ENCODE measurements around the gene PKMYT1.

Gene PKMYT1

GRCh38 chr16:2968738-2969544 lies 11.3 kb downstream of the PKMYT1 start, which contains the start of gene PAQR4:
Gene PAQR4, plus strand, starts transcription at chr16:2969348. Its CDS starts 327 bp downstream, at chr16:2969675.
- no peaks in the 10 kb centered on the region for H3K27me3 ChIP-seq (ENCODE audit: low read depth, low read length)
- peak within 1 kb of the TSS; percentile 97 for H3K4me3 ChIP-seq (ENCODE audit: low read length)
- no peak within 1 kb of the TSS for H2AFZ ChIP-seq (ENCODE audit: low read depth, low read length)
- peak within 1 kb of the TSS; percentile 87 for H3K9ac ChIP-seq (ENCODE audit: low read length)
- H3K27ac ChIP-seq (ENCODE audit: low read length): peak within 1 kb of the TSS; percentile 91
- no peaks in the 10 kb centered on the region for H3K9me3 ChIP-seq (ENCODE audit: insufficient read depth, low read length)
- H3K4me1 ChIP-seq (ENCODE audit: low read length): peaks cover 26% of the 10 kb centered on the region
- TF ChIP-seq, protein P1, sequence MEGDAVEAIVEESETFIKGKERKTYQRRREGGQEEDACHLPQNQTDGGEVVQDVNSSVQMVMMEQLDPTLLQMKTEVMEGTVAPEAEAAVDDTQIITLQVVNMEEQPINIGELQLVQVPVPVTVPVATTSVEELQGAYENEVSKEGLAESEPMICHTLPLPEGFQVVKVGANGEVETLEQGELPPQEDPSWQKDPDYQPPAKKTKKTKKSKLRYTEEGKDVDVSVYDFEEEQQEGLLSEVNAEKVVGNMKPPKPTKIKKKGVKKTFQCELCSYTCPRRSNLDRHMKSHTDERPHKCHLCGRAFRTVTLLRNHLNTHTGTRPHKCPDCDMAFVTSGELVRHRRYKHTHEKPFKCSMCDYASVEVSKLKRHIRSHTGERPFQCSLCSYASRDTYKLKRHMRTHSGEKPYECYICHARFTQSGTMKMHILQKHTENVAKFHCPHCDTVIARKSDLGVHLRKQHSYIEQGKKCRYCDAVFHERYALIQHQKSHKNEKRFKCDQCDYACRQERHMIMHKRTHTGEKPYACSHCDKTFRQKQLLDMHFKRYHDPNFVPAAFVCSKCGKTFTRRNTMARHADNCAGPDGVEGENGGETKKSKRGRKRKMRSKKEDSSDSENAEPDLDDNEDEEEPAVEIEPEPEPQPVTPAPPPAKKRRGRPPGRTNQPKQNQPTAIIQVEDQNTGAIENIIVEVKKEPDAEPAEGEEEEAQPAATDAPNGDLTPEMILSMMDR (IDR thresholded peaks at IDR 0.05; ENCODE audit: low read depth, low read length): no peak
- no peak for TF ChIP-seq EZH2phosphoT487 (IDR thresholded peaks at IDR 0.05; ENCODE audit: low read depth)
- peak within 1 kb of the TSS; percentile 85 for H3K4me2 ChIP-seq (ENCODE audit: low read length)
- peaks cover 22% of the 10 kb centered on the region for H3K36me3 ChIP-seq (replicated peaks; ENCODE audit: low read depth, low read length)
- H4K20me1 ChIP-seq (ENCODE audit: insufficient read depth, low read length): peaks cover 36% of the 10 kb centered on the region
- peaks cover 42% of the 10 kb centered on the region for H3K79me2 ChIP-seq (ENCODE audit: low read length)

GRCh38 chr16:2968368-2968737 lies 11.9 kb downstream of the PKMYT1 start:
- Histone ChIP-seq H3K27me3 (ENCODE audit: low read depth, low read length) (no peaks in the 10 kb centered on the region), H3K79me2 (ENCODE audit: low read length) (peaks cover 42% of the 10 kb centered on the region), H3K36me3 (replicated peaks; ENCODE audit: low read depth, low read length) (peaks cover 22% of the 10 kb centered on the region), H3K4me1 (ENCODE audit: low read length) (peaks cover 26% of the 10 kb centered on the region), H3K9ac (ENCODE audit: low read length) (peak overlapping the region; percentile 84), H3K9me3 (ENCODE audit: insufficient read depth, low read length) (no peaks in the 10 kb centered on the region), H3K4me3 (ENCODE audit: low read length) (peak overlapping the region; percentile 97), H4K20me1 (ENCODE audit: insufficient read depth, low read length) (peaks cover 36% of the 10 kb centered on the region), H2AFZ (ENCODE audit: low read depth, low read length) (no peak overlapping the region), H3K4me2 (ENCODE audit: low read length) (peak overlapping the region; percentile 85), H3K27ac (ENCODE audit: low read length) (peak overlapping the region; percentile 91)
- TF ChIP-seq, protein P1 (IDR thresholded peaks at IDR 0.05; ENCODE audit: low read depth, low read length): no peak
- TF ChIP-seq EZH2phosphoT487 (IDR thresholded peaks at IDR 0.05; ENCODE audit: low read depth): no peak

GRCh38 chr16:2967721-2968161 lies 12.5 kb downstream of the PKMYT1 start:
- Histone ChIP-seq H3K27ac (ENCODE audit: low read length) (peak overlapping the region; percentile 91), H3K4me1 (ENCODE audit: low read length) (peaks cover 26% of the 10 kb centered on the region)

DNA sequence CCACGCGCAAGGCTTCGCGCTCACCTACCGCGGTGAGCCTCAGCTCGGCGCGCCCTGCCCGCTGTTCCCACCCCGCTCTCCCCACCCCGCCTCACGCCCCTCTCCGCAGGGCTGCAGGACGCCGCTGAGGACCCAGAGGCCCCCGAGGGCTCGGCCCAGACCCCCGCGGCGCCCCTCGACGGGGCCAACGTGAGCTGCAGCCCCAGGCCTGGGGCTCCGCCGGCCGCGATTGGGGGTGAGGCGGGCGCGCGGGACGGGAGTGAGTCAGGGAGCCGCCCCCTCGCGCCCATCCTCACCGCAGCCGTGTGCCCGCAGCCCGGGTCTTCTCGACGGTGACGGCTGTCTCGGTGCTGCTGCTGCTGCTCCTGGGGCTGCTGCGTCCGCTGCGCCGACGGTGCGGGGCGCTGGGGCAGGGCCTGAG lies 13.0 kb downstream of the PKMYT1 start:
- Histone ChIP-seq H3K27ac (ENCODE audit: low read length) (no peak overlapping the region), H3K4me2 (ENCODE audit: low read length) (no peak overlapping the region), H3K79me2 (ENCODE audit: low read length) (peaks cover 49% of the 10 kb centered on the region), H3K9ac (ENCODE audit: low read length) (no peak overlapping the region), H3K27me3 (ENCODE audit: low read depth, low read length) (no peaks in the 10 kb centered on the region), H3K36me3 (replicated peaks; ENCODE audit: low read depth, low read length) (peaks cover 13% of the 10 kb centered on the region), H3K4me3 (ENCODE audit: low read length) (no peak overlapping the region), H4K20me1 (ENCODE audit: insufficient read depth, low read length) (peaks cover 31% of the 10 kb centered on the region), H3K9me3 (ENCODE audit: insufficient read depth, low read length) (no peaks in the 10 kb centered on the region), H2AFZ (ENCODE audit: low read depth, low read length) (no peak overlapping the region), H3K4me1 (ENCODE audit: low read length) (peaks cover 30% of the 10 kb centered on the region)
- TF ChIP-seq, protein P1 (IDR thresholded peaks at IDR 0.05; ENCODE audit: low read depth, low read length): no peak
- TF ChIP-seq EZH2phosphoT487 (IDR thresholded peaks at IDR 0.05; ENCODE audit: low read depth): no peak

More at GRCh38 chr16:2967721-2968161, 12.5 kb downstream of the PKMYT1 start:
- Histone ChIP-seq H3K79me2 (ENCODE audit: low read length) (peaks cover 44% of the 10 kb centered on the region), H3K9me3 (ENCODE audit: insufficient read depth, low read length) (no peaks in the 10 kb centered on the region), H3K9ac (ENCODE audit: low read length) (no peak overlapping the region), H3K36me3 (replicated peaks; ENCODE audit: low read depth, low read length) (peaks cover 18% of the 10 kb centered on the region), H3K4me3 (ENCODE audit: low read length) (peak overlapping the region; percentile 97), H2AFZ (ENCODE audit: low read depth, low read length) (no peak overlapping the region), H4K20me1 (ENCODE audit: insufficient read depth, low read length) (peaks cover 36% of the 10 kb centered on the region), H3K27me3 (ENCODE audit: low read depth, low read length) (no peaks in the 10 kb centered on the region), H3K4me2 (ENCODE audit: low read length) (peak overlapping the region; percentile 85)
- TF ChIP-seq, protein P1 (IDR thresholded peaks at IDR 0.05; ENCODE audit: low read depth, low read length): no peak
- no peak for TF ChIP-seq EZH2phosphoT487 (IDR thresholded peaks at IDR 0.05; ENCODE audit: low read depth)
